Activated CD8-positive, alpha-beta T cell treated with anti-CD3 and anti-CD28 coated beads, Interleukin-2, amount 10 ng/mL, durations not matched to agents 7 days and 5 days (primary cell): Measurements from ENCODE around the gene TAT. TPM values are rescaled to one million over a fixed set of nuclear protein-coding genes. Genes with fewer than 3 reads are reported as not detected.
A peak's percentile ranks its signal among the peaks of the same experiment; 100 is the strongest.
"Not testable (repeated sequence)": the region's sequence is repeated elsewhere in the genome, so short reads cannot be mapped to it uniquely, and the experiment has no call there.

Experiments
- ATAC-seq: fragments of 150-1000 bp; cut with Tn5 transposase; one replicate; pipeline ENCODE4 v1.10.0; 2021; ENCODE audit warnings: moderate library complexity
- CTCF ChIA-PET: fragments of 350-600 bp; sonication (Branson Sonifier 250); formaldehyde crosslinking; loops from one replicate; lab custom pipeline; 2021; ENCODE audit warnings: antibody characterized with exemption; lab: Charles Lee
- POLR2A ChIA-PET: fragments of 350-600 bp; sonication (Branson Sonifier 250); formaldehyde crosslinking; loops from one replicate; lab custom pipeline; 2021; ENCODE audit warnings: antibody characterized with exemption; lab: Charles Lee
- DNase-seq: peaks from one replicate; pipeline ENCODE4 v3.0.0-alpha.2; 2020
- H3K27ac Mint-ChIP-seq: one replicate; pipeline ENCODE4 v1.8.0; 2021; ENCODE audit warnings: mild to moderate bottlenecking, mixed read lengths
- H3K27me3 Mint-ChIP-seq: one replicate; pipeline ENCODE4 v1.8.0; 2021; ENCODE audit warnings: low read depth, mixed read lengths
- H3K36me3 Mint-ChIP-seq: one replicate; pipeline ENCODE4 v1.8.0; 2021; ENCODE audit warnings: low read depth, mixed read lengths
- H3K4me1 Mint-ChIP-seq: one replicate; pipeline ENCODE4 v1.8.0; 2021; ENCODE audit warnings: low read depth, mixed read lengths
- H3K4me3 Mint-ChIP-seq: one replicate; pipeline ENCODE4 v1.8.0; 2021; ENCODE audit warnings: mild to moderate bottlenecking, mixed read lengths
- H3K9me3 Mint-ChIP-seq: one replicate; pipeline ENCODE4 v1.8.0; 2022; ENCODE audit warnings: mixed read lengths; ENCODE audit not compliant: insufficient read depth
- total RNA-seq, 2 experiments: library from RNA; stranded (reverse); gene quantifications; one replicate each; pipeline ENCODE4 v1.2.3, GENCODE V29; 2021

The TAT gene
- total RNA-seq, 2 experiments from 2014 or later: not detected

- ATAC-seq, H3K9me3 Mint-ChIP-seq, H3K27ac Mint-ChIP-seq, DNase-seq, H3K4me3 Mint-ChIP-seq, H3K36me3 Mint-ChIP-seq, H3K4me1 Mint-ChIP-seq, POLR2A ChIA-PET: not testable (repeated sequence)
- H3K27me3 Mint-ChIP-seq: peaks cover 20% of the 10 kb centered on the region
- CTCF ChIA-PET: interaction anchor here (1.1 kb wide), 1 partner anchor 28 kb away, joined by 3 read pairs; no protein-coding TSS in a partner anchor
Measured at GRCh38 chr16:71582553-71582848, 5.6 kb upstream of the TAT start.

GRCh38 chr16:71574702-71575101 lies 2.2 kb downstream of the TAT start:
- Mint-ChIP-seq H3K4me3 (no peak overlapping the region), H3K27ac (no peak overlapping the region), H3K9me3 (no peaks in the 10 kb centered on the region), H3K27me3 (peaks cover 18% of the 10 kb centered on the region), H3K36me3 (no peaks in the 10 kb centered on the region), H3K4me1 (no peaks in the 10 kb centered on the region)
- POLR2A ChIA-PET: no interaction called here
- CTCF ChIA-PET: interaction anchor here (0.7 to 3.6 kb wide), 2 partner anchors 9 to 36 kb away, joined by 3 to 15 read pairs; no protein-coding TSS in a partner anchor
- DNase-seq: no peak
- ATAC-seq: no peak

- no peak overlapping the region for H3K27ac Mint-ChIP-seq
- H3K36me3 Mint-ChIP-seq: no peaks in the 10 kb centered on the region
- CTCF ChIA-PET: interaction anchor here (1.2 to 1.6 kb wide), 3 partner anchors 9 to 161 kb away, joined by 3 to 8 read pairs (median 3); no protein-coding TSS in a partner anchor
- ATAC-seq: no peak
- no peak overlapping the region for H3K4me3 Mint-ChIP-seq
- H3K4me1 Mint-ChIP-seq: no peaks in the 10 kb centered on the region
- no peak for DNase-seq
- no peaks in the 10 kb centered on the region for H3K9me3 Mint-ChIP-seq
- H3K27me3 Mint-ChIP-seq: peaks cover 18% of the 10 kb centered on the region
- POLR2A ChIA-PET: no interaction called here
Measured at GRCh38 chr16:71573387-71574094, 3.4 kb downstream of the TAT start.

- Mint-ChIP-seq H3K4me3 (no peak overlapping the region), H3K36me3 (no peaks in the 10 kb centered on the region), H3K9me3 (no peaks in the 10 kb centered on the region), H3K4me1 (no peaks in the 10 kb centered on the region), H3K27me3 (peaks cover 17% of the 10 kb centered on the region), H3K27ac (no peak overlapping the region)
- ChIA-PET POLR2A (no interaction called here), CTCF (interaction anchor here (1.2 to 1.6 kb wide), 3 partner anchors 8 to 160 kb away, joined by 3 to 8 read pairs (median 3); no protein-coding TSS in a partner anchor)
- ATAC-seq (no peak), DNase-seq (no peak)
Measured at GRCh38 chr16:71572497-71573116, 4.3 kb downstream of the TAT start.

GRCh38 chr16:71570144-71570543 lies 6.7 kb downstream of the TAT start:
- no peak for DNase-seq
- POLR2A ChIA-PET: no interaction called here
- H3K36me3 Mint-ChIP-seq: no peaks in the 10 kb centered on the region
- no peak overlapping the region for H3K4me3 Mint-ChIP-seq
- no peaks in the 10 kb centered on the region for H3K9me3 Mint-ChIP-seq
- no peak overlapping the region for H3K27ac Mint-ChIP-seq
- ATAC-seq: no peak
- CTCF ChIA-PET: interaction anchor here (1.2 to 2.0 kb wide), 2 partner anchors 41 to 391 kb away, joined by 4 to 8 read pairs; no protein-coding TSS in a partner anchor
- peaks cover 11% of the 10 kb centered on the region for H3K4me1 Mint-ChIP-seq
- peaks cover 8% of the 10 kb centered on the region for H3K27me3 Mint-ChIP-seq

GRCh38 chr16:71569621-71570020 lies 7.3 kb downstream of the TAT start:
- ChIA-PET POLR2A (no interaction called here), CTCF (interaction anchor here (1.2 to 2.0 kb wide), 2 partner anchors 42 to 392 kb away, joined by 4 to 8 read pairs; no protein-coding TSS in a partner anchor)
- DNase-seq (no peak), ATAC-seq (no peak)
- H3K27ac Mint-ChIP-seq: no peak overlapping the region
- H3K36me3 Mint-ChIP-seq: no peaks in the 10 kb centered on the region
- no peaks in the 10 kb centered on the region for H3K9me3 Mint-ChIP-seq
- H3K4me1 Mint-ChIP-seq: peaks cover 12% of the 10 kb centered on the region
- H3K4me3 Mint-ChIP-seq: no peak overlapping the region
- H3K27me3 Mint-ChIP-seq: peaks cover 6% of the 10 kb centered on the region

- Mint-ChIP-seq H3K27me3 (peaks cover 6% of the 10 kb centered on the region), H3K36me3 (no peaks in the 10 kb centered on the region), H3K9me3 (no peaks in the 10 kb centered on the region), H3K4me1 (peaks cover 19% of the 10 kb centered on the region), H3K4me3 (no peak overlapping the region), H3K27ac (no peak overlapping the region)
- DNase-seq (no peak), ATAC-seq (no peak)
- ChIA-PET POLR2A (no interaction called here), CTCF (interaction anchor here (2.4 kb wide), 1 partner anchor 42 kb away, joined by 10 read pairs; no protein-coding TSS in a partner anchor)
Measured at GRCh38 chr16:71568551-71568950, 8.3 kb downstream of the TAT start.

- no peak overlapping the region for H3K27ac Mint-ChIP-seq
- CTCF ChIA-PET: interaction anchor here (2.4 kb wide), 1 partner anchor 43 kb away, joined by 10 read pairs; no protein-coding TSS in a partner anchor
- H3K27me3 Mint-ChIP-seq: peaks cover 4% of the 10 kb centered on the region
- DNase-seq (no peak), ATAC-seq (no peak)
- POLR2A ChIA-PET: no interaction called here
- H3K4me1 Mint-ChIP-seq: peaks cover 19% of the 10 kb centered on the region
- no peaks in the 10 kb centered on the region for H3K36me3 Mint-ChIP-seq
- H3K9me3 Mint-ChIP-seq: peaks cover 3% of the 10 kb centered on the region
- H3K4me3 Mint-ChIP-seq: no peak overlapping the region
Measured at GRCh38 chr16:71567931-71568330, 9.0 kb downstream of the TAT start.

GRCh38 chr16:71565812-71566700 lies 10.8 kb downstream of the TAT start:
- Mint-ChIP-seq H3K36me3 (peaks cover 5% of the 10 kb centered on the region), H3K4me1 (peaks cover 19% of the 10 kb centered on the region), H3K27ac (peak overlapping the region; percentile 97), H3K4me3 (peak overlapping the region; percentile 91), H3K27me3 (peaks cover 2% of the 10 kb centered on the region), H3K9me3 (peaks cover 6% of the 10 kb centered on the region)
- DNase-seq (no peak), ATAC-seq (no peak)
- ChIA-PET POLR2A (interaction anchor here (0.6 to 1.7 kb wide), 7 partner anchors 11 to 1045 kb away, joined by 3 to 9 read pairs (median 3); partner anchors contain the start of gene VAC14), CTCF (interaction anchor here (0.9 to 3.0 kb wide), 21 partner anchors 8 to 559 kb away, joined by 3 to 108 read pairs (median 4); partner anchors contain the start of gene TAT)

- DNase-seq (no peak), ATAC-seq (no peak)
- Mint-ChIP-seq H3K4me1 (peaks cover 19% of the 10 kb centered on the region), H3K27me3 (peaks cover 11% of the 10 kb centered on the region), H3K9me3 (peaks cover 6% of the 10 kb centered on the region), H3K4me3 (peak overlapping the region; percentile 91), H3K36me3 (peaks cover 5% of the 10 kb centered on the region), H3K27ac (peak overlapping the region; percentile 97)
- ChIA-PET POLR2A (interaction anchor here (1.2 to 1.7 kb wide), 3 partner anchors 11 to 1043 kb away, joined by 3 to 9 read pairs (median 4); no protein-coding TSS in a partner anchor), CTCF (interaction anchor here (0.6 to 3.0 kb wide), 34 partner anchors 9 to 561 kb away, joined by 3 to 108 read pairs (median 3); partner anchors contain the start of genes AP1G1 and TAT)
Measured at GRCh38 chr16:71564335-71564967, 12.4 kb downstream of the TAT start.

GRCh38 chr16:71562552-71562951 lies 14.3 kb downstream of the TAT start:
- Mint-ChIP-seq H3K9me3 (peaks cover 6% of the 10 kb centered on the region), H3K27ac (no peak overlapping the region), H3K4me3 (no peak overlapping the region), H3K27me3 (peaks cover 26% of the 10 kb centered on the region), H3K36me3 (peaks cover 5% of the 10 kb centered on the region), H3K4me1 (peaks cover 19% of the 10 kb centered on the region)
- DNase-seq (no peak), ATAC-seq (no peak)
- CTCF ChIA-PET: interaction anchor here (0.6 to 1.3 kb wide), 2 partner anchors 16 to 48 kb away, joined by 3 to 8 read pairs; no protein-coding TSS in a partner anchor
- POLR2A ChIA-PET: no interaction called here
